Lower leg skin (tissue), 4 donors: ENCODE data around the gene SLIT3. TPM values are rescaled to one million over a fixed set of nuclear protein-coding genes. Genes with fewer than 3 reads are reported as not detected.

Source experiments
- DNase-seq, 2 donors: peaks; one replicate each; pipeline ENCODE4 v3.0.0-alpha.2; 2019; ENCODE audit warnings: low spot score in 2 of 2
- H3K4me3 ChIP-seq: fragments of 200-600 bp; sonication (generic); 2 replicates; pipeline ENCODE4 v1.5.1; 2017; ENCODE audit warnings: mild to moderate bottlenecking, low read depth; ENCODE audit not compliant: poor library complexity, severe bottlenecking
- CTCF ChIP-seq, 3 donors: fragments of 450-650 bp; IDR thresholded peaks; one replicate each; pipeline ENCODE4 v1.5.1; 2016; ENCODE audit warnings: antibody characterized with exemption in 3 of 3, mild to moderate bottlenecking in 3 of 3, moderate library complexity in 2 of 3
- POLR2A ChIP-seq, 2 donors: fragments of 450-650 bp; IDR thresholded peaks; one replicate each; pipeline ENCODE4 v1.6.1; 2016 to 2017; ENCODE audit warnings: antibody characterized with exemption in 2 of 2, mild to moderate bottlenecking in 1 of 2, moderate library complexity in 1 of 2
- WGBS, 2 donors: methylation state at CpG; one replicate each; pipeline ENCODE4 v1.1.5; 2018; 5-methylcytosine and 5-hydroxymethylcytosine counted together
- intact Hi-C: fragments of 100-400 bp; cut with DNase I; formaldehyde crosslinking; loops from one replicate; pipeline ENCODE4 v1.15.0; 2023; ENCODE audit warnings: low total_unique reads
- total RNA-seq, 4 donors: library from RNA; depleted of rRNA; stranded (reverse); fragments of >200 nt; gene quantifications; one replicate each; pipeline ENCODE4 v1.1.0, GENCODE V29; 2016

Gene SLIT3
- total RNA-seq, 4 donors from 2014 or later = 12.4 to 66.0 (median 22.8) TPM

- intact Hi-C loops = no loop called here
- no peak overlapping the region for H3K4me3 ChIP-seq
- WGBS, 2 donors = 81% methylated on average over 6 of the region's 6 CpGs
- TF ChIP-seq POLR2A (IDR thresholded peaks at IDR 0.05) (no peak), CTCF (IDR thresholded peaks at IDR 0.05) (no peak)
- DNase-seq = no peak
These were observed 441.9 kb downstream of the SLIT3 start for GRCh38 chr5:168858994-168859393.

- intact Hi-C loops = no loop called here
- H3K4me3 ChIP-seq = no peak overlapping the region
- no peak for DNase-seq
- TF ChIP-seq CTCF (IDR thresholded peaks at IDR 0.05) = no peak
- TF ChIP-seq POLR2A (IDR thresholded peaks at IDR 0.05) = no peak
- WGBS, 2 donors = 92 to 94% methylated on average over 4 of the region's 4 CpGs
These were observed 442.6 kb downstream of the SLIT3 start for GRCh38 chr5:168858371-168858770.

GRCh38 chr5:168853972-168854371 lies 447.0 kb downstream of the SLIT3 start:
- no peak for DNase-seq
- intact Hi-C loops = no loop called here
- TF ChIP-seq POLR2A (IDR thresholded peaks at IDR 0.05) (no peak), CTCF (IDR thresholded peaks at IDR 0.05) (no peak)
- 68% methylated on average over 5 of the region's 5 CpGs for WGBS, 2 donors
- H3K4me3 ChIP-seq = no peak overlapping the region

GRCh38 chr5:168852329-168852728 lies 448.6 kb downstream of the SLIT3 start:
- TF ChIP-seq CTCF (IDR thresholded peaks at IDR 0.05) (no peak), POLR2A (IDR thresholded peaks at IDR 0.05) (no peak)
- 48 to 55% methylated on average over 4 of the region's 4 CpGs for WGBS, 2 donors

GRCh38 chr5:168851902-168852321 lies 449.0 kb downstream of the SLIT3 start:
- WGBS, 2 donors = 51 to 57% methylated on average over 7 of the region's 7 CpGs
- no peak for DNase-seq
- TF ChIP-seq CTCF (IDR thresholded peaks at IDR 0.05) (no peak), POLR2A (IDR thresholded peaks at IDR 0.05) (no peak)

More at GRCh38 chr5:168852329-168852728, 448.6 kb downstream of the SLIT3 start:
- intact Hi-C loops = no loop called here
- no peak for DNase-seq
- H3K4me3 ChIP-seq = no peak overlapping the region

GRCh38 chr5:168850683-168851082 lies 450.3 kb downstream of the SLIT3 start:
- intact Hi-C loops = no loop called here
- H3K4me3 ChIP-seq = no peak overlapping the region
- WGBS, 2 donors = 93 to 96% methylated on average over 5 of the region's 5 CpGs
- no peak for TF ChIP-seq CTCF (IDR thresholded peaks at IDR 0.05)
- no peak for TF ChIP-seq POLR2A (IDR thresholded peaks at IDR 0.05)
- no peak for DNase-seq

More at GRCh38 chr5:168851902-168852321, 449.0 kb downstream of the SLIT3 start:
- no peak overlapping the region for H3K4me3 ChIP-seq
- intact Hi-C loops = no loop called here
